GM12801 (cell line): Measurements from ENCODE around the gene SLC35B2.

Experiments used
- CTCF ChIP-seq: IDR thresholded peaks from one replicate; pipeline ENCODE4 v1.5.1; 2011; ENCODE audit warnings: control low read depth; ENCODE audit not compliant: insufficient read length; ENCODE audit errors: extremely low read depth

The SLC35B2 gene

GRCh38 chr6:44292661-44293365 lies 35.5 kb upstream of the SLC35B2 start:
- TF ChIP-seq CTCF: no peak

- no peak for TF ChIP-seq CTCF
These were observed 34.5 kb upstream of the SLC35B2 start for GRCh38 chr6:44291841-44292240.

- TF ChIP-seq CTCF: no peak
These were observed 32.5 kb upstream of the SLC35B2 start for GRCh38 chr6:44289726-44290260.

- no peak for TF ChIP-seq CTCF
These were observed 29.4 kb upstream of the SLC35B2 start for GRCh38 chr6:44286747-44287146.

GRCh38 chr6:44286285-44286565 lies 28.9 kb upstream of the SLC35B2 start:
- no peak for TF ChIP-seq CTCF

GRCh38 chr6:44285552-44286284 lies 28.4 kb upstream of the SLC35B2 start:
- TF ChIP-seq CTCF: no peak

GRCh38 chr6:44284867-44285266 lies 27.5 kb upstream of the SLC35B2 start:
- TF ChIP-seq CTCF: no peak
